IMR-90 (cell line): ENCODE measurements around the gene ARHGAP11A. TPM values are rescaled to one million over a fixed set of nuclear protein-coding genes. Genes with fewer than 3 reads are reported as not detected.

Experiments
- ATAC-seq: fragments of 200-7000 bp; cut with Tn5 transposase; 2 replicates; pipeline ENCODE4 v1.9.1; 2020; ENCODE audit warnings: low read depth, mild to moderate bottlenecking, moderate library complexity
- BruUV-seq: library from RNA; stranded (reverse); fragments of 400-500 nt; replicated peaks from 2 replicates; lab custom pipeline; 2021; lab: Mats Ljungman, UMichigan
- CTCF ChIA-PET: fragments of 300-600 bp; formaldehyde crosslinking; extraction: SDS; loops from one replicate; lab custom pipeline; 2021; ENCODE audit warnings: antibody characterized with exemption; lab: Yijun Ruan, JAX
- POLR2A ChIA-PET: fragments of 300-600 bp; sonication (Branson Sonifier 250); formaldehyde crosslinking; loops from one replicate; lab custom pipeline; 2022; ENCODE audit warnings: antibody characterized with exemption; ENCODE audit not compliant: unreplicated experiment; lab: Charles Lee
- DNase-seq: peaks from one replicate; pipeline ENCODE4 v3.0.0; 2013
- H2AFZ ChIP-seq: replicated peaks from 2 replicates; pipeline ENCODE3; 2013; ENCODE audit warnings: low read length, mild to moderate bottlenecking; ENCODE audit not compliant: poor library complexity
- H2AK5ac ChIP-seq: 2 replicates; pipeline ENCODE4 v1.6.1; 2013; ENCODE audit warnings: low read depth, low read length, inconsistent platforms
- H2AK9ac ChIP-seq: replicated peaks from 2 replicates; pipeline ENCODE3; 2013; ENCODE audit warnings: mild to moderate bottlenecking, low read depth, low read length, moderate library complexity; ENCODE audit not compliant: poor library complexity
- H2BK120ac ChIP-seq: 2 replicates; pipeline ENCODE4 v1.6.1; 2013; ENCODE audit warnings: low read depth, low read length, inconsistent platforms
- H2BK15ac ChIP-seq: 3 replicates; pipeline ENCODE4 v1.6.1; 2013; ENCODE audit warnings: low read depth, low read length, inconsistent platforms
- H2BK20ac ChIP-seq: 2 replicates; pipeline ENCODE4 v1.6.1; 2013; ENCODE audit warnings: low read depth, mild to moderate bottlenecking, inconsistent platforms, low read length, moderate library complexity
- H2BK5ac ChIP-seq: 2 replicates; pipeline ENCODE4 v1.6.1; 2013; ENCODE audit warnings: mild to moderate bottlenecking, low read depth, low read length, inconsistent platforms; ENCODE audit not compliant: poor library complexity, severe bottlenecking
- H3K14ac ChIP-seq: replicated peaks from 2 replicates; pipeline ENCODE4 v1.6.1; 2013; ENCODE audit warnings: low read depth, low read length, inconsistent platforms
- H3K18ac ChIP-seq: 2 replicates; pipeline ENCODE4 v1.6.1; 2013; ENCODE audit warnings: low read depth, low read length, control low read depth
- H3K23ac ChIP-seq: 2 replicates; pipeline ENCODE4 v1.6.1; 2013; ENCODE audit warnings: low read depth, low read length, inconsistent platforms
- H3K27ac ChIP-seq: 2 replicates; pipeline ENCODE4 v1.5.1; 2013; ENCODE audit warnings: mild to moderate bottlenecking, control low read depth, low read length; ENCODE audit not compliant: insufficient read depth
- H3K27me3 ChIP-seq: 2 replicates; pipeline ENCODE4 v1.6.1; 2013; ENCODE audit warnings: low read length; ENCODE audit not compliant: control insufficient read depth, insufficient read depth
- H3K36me3 ChIP-seq: 2 replicates; pipeline ENCODE4 v1.6.1; 2013; ENCODE audit warnings: low read length, mixed read lengths; ENCODE audit not compliant: control insufficient read depth, insufficient read depth
- H3K4ac ChIP-seq: 2 replicates; pipeline ENCODE4 v1.6.1; 2013; ENCODE audit warnings: low read depth, low read length, inconsistent platforms
- H3K4me1 ChIP-seq: 2 replicates; pipeline ENCODE4 v1.6.1; 2013; ENCODE audit warnings: low read length, mixed read lengths; ENCODE audit not compliant: control insufficient read depth, insufficient read depth
- H3K4me2 ChIP-seq: 2 replicates; pipeline ENCODE4 v1.6.1; 2013; ENCODE audit warnings: low read depth, mild to moderate bottlenecking, control low read depth, low read length, moderate library complexity
- H3K4me3 ChIP-seq: 2 replicates; pipeline ENCODE4 v1.5.1; 2013; ENCODE audit warnings: low read depth, mild to moderate bottlenecking, control low read depth, low read length, moderate library complexity; ENCODE audit not compliant: insufficient read depth
- H3K56ac ChIP-seq: 2 replicates; pipeline ENCODE4 v1.6.1; 2013; ENCODE audit warnings: low read length, inconsistent platforms; ENCODE audit not compliant: insufficient read depth; ENCODE audit errors: extremely low read depth
- H3K79me1 ChIP-seq, 2 experiments: 2 replicates each; pipeline ENCODE4 v1.6.1; 2013; ENCODE audit warnings: low read length in 2 of 2, inconsistent platforms in 1 of 2, low read depth in 1 of 2
- H3K9ac ChIP-seq: 2 replicates; pipeline ENCODE4 v1.6.1; 2013; ENCODE audit warnings: low read depth, low read length, control low read depth
- H3K9me1 ChIP-seq: 2 replicates; pipeline ENCODE4 v1.6.1; 2013; ENCODE audit warnings: low read length, inconsistent platforms; ENCODE audit not compliant: insufficient read depth
- H3K9me3 ChIP-seq: 2 replicates; pipeline ENCODE4 v1.6.1; 2013; ENCODE audit warnings: low read length; ENCODE audit not compliant: control insufficient read depth, insufficient read depth
- H4K20me1 ChIP-seq: 2 replicates; pipeline ENCODE4 v1.6.1; 2013; ENCODE audit warnings: low read length, inconsistent platforms; ENCODE audit not compliant: insufficient read depth
- H4K5ac ChIP-seq: 2 replicates; pipeline ENCODE4 v1.6.1; 2013; ENCODE audit warnings: mild to moderate bottlenecking, low read depth, low read length, control low read depth
- H4K8ac ChIP-seq, 2 experiments: 2 replicates each; pipeline ENCODE4 v1.6.1; 2013; ENCODE audit warnings: low read depth in 2 of 2, low read length in 2 of 2, control low read depth in 1 of 2, inconsistent platforms in 1 of 2
- H4K91ac ChIP-seq: 2 replicates; pipeline ENCODE4 v1.6.1; 2013; ENCODE audit warnings: low read depth, low read length, inconsistent platforms; ENCODE audit not compliant: insufficient read depth
- BHLHE40 ChIP-seq: fragments of 150-350 bp; IDR thresholded peaks from 2 replicates; pipeline ENCODE4 v1.6.1; 2016; ENCODE audit warnings: mild to moderate bottlenecking, low read depth, low read length
- CEBPB ChIP-seq: IDR thresholded peaks from 2 replicates; pipeline ENCODE4 v1.6.1; 2012; ENCODE audit warnings: low read depth, low read length, improper control_type of control experiment
- FOS ChIP-seq: fragments of 150-350 bp; IDR thresholded peaks from 2 replicates; pipeline ENCODE4 v1.6.1; 2016; ENCODE audit warnings: low read depth, low read length
- MAFK ChIP-seq: IDR thresholded peaks from 2 replicates; pipeline ENCODE4 v1.6.1; 2012; ENCODE audit warnings: low read depth, low read length, improper control_type of control experiment
- MXI1 ChIP-seq: IDR thresholded peaks from 2 replicates; pipeline ENCODE4 v1.6.1; 2012; ENCODE audit warnings: low read depth, mild to moderate bottlenecking, low read length, moderate library complexity, borderline replicate concordance
- NFE2L2 ChIP-seq: fragments of 150-350 bp; IDR thresholded peaks from 2 replicates; pipeline ENCODE4 v1.6.1; 2016; ENCODE audit warnings: low read depth, mild to moderate bottlenecking, low read length
- POLR2A ChIP-seq: IDR thresholded peaks from 2 replicates; pipeline ENCODE4 v1.6.1; 2012; ENCODE audit warnings: mild to moderate bottlenecking, low read depth, low read length
- RFX5 ChIP-seq: IDR thresholded peaks from 2 replicates; pipeline ENCODE4 v1.8.0; 2012; ENCODE audit warnings: low read depth, mild to moderate bottlenecking, low read length, moderate library complexity
- USF2 ChIP-seq: fragments of 150-350 bp; IDR thresholded peaks from 2 replicates; pipeline ENCODE4 v1.6.1; 2017; ENCODE audit warnings: mild to moderate bottlenecking, antibody characterized with exemption, low read length, low read depth
- WGBS, 2 experiments: methylation state at CpG; one replicate each; pipeline versions ENCODE4 v1.1.5 to v1.1.7; 2013; ENCODE audit warnings: missing lambda C conversion rate in 2 of 2; ENCODE audit not compliant: insufficient read length in 1 of 2; ENCODE audit errors: extremely low coverage in 2 of 2; 5-methylcytosine and 5-hydroxymethylcytosine counted together
- dilution Hi-C: fragments of 300-500 bp; cut with HindIII; formaldehyde crosslinking; loops from one replicate; pipeline ENCODE4 v1.14.3; 2018; ENCODE audit warnings: low sequenced_read_pairs; ENCODE audit not compliant: unreplicated experiment
- in situ Hi-C: fragments of 300-500 bp; cut with MboI; formaldehyde crosslinking; loops from 3 replicates; pipeline ENCODE4 v1.14.3; 2019; ENCODE audit warnings: low sequenced_read_pairs, inconsistent platforms, mixed read lengths
- intact Hi-C: fragments of 100-400 bp; cut with micrococcal nuclease; formaldehyde crosslinking; loops from 2 replicates; pipeline ENCODE4 v1.10.0; 2022
- polyA plus RNA-seq, 3 experiments: library from polyadenylated mRNA; depleted of rRNA; stranded (reverse); fragments of >200 nt; gene quantifications; 2 replicates each; pipeline ENCODE4 v1.2.3, GENCODE V29; 2012; ENCODE audit warnings: low replicate concordance in 1 of 3
- total RNA-seq: library from RNA; depleted of rRNA; stranded (reverse); fragments of >200 nt; gene quantifications from 2 replicates; pipeline ENCODE4 v1.2.3, GENCODE V29; 2012

The ARHGAP11A gene
- total and polyA plus RNA-seq, 2 of the 4 experiments (the other 2 are of a cell fraction) = 9.9 to 29.0 TPM

GRCh38 chr15:32683906-32684584 lies 68.7 kb downstream of the ARHGAP11A start:
- in situ Hi-C loops (loop anchor here (5.0 kb wide), 1 partner anchor 33 kb away; the partner anchor contains the start of gene GREM1), intact Hi-C loops (loop anchor here (2.0 kb wide), 1 partner anchor 21 kb away; no protein-coding TSS in a partner anchor), dilution Hi-C loops (no loop called here)
- ATAC-seq (peak; percentile 65), DNase-seq (peak; percentile 95)
- H3K4me2 ChIP-seq = no peak overlapping the region
- H2AK9ac ChIP-seq = peak overlapping the region; percentile 13
- no peak overlapping the region for H3K9ac ChIP-seq
- H3K79me1 ChIP-seq = peaks cover 0 to 22% of the 10 kb centered on the region in 2 experiments; a peak in 3 of 4 replicates
- no peaks in the 10 kb centered on the region for H3K27me3 ChIP-seq
- H3K27ac ChIP-seq = no peak overlapping the region; the same call in 1 of the 2 replicates
- ChIA-PET CTCF (interaction anchor here (0.8 kb wide), 1 partner anchor 21 kb away, joined by 3 read pairs; no protein-coding TSS in a partner anchor), POLR2A (no interaction called here)
- peak overlapping the region; percentile 69 for H3K4ac ChIP-seq
- no peak overlapping the region for H3K4me3 ChIP-seq
- H3K9me1 ChIP-seq = peaks cover 22% of the 10 kb centered on the region
- peak overlapping the region; percentile 13; the same call in 1 of the 2 replicates for H4K5ac ChIP-seq
- H3K4me1 ChIP-seq = peaks cover 22% of the 10 kb centered on the region
- peak overlapping the region; percentile 54; the same call in 1 of the 2 replicates for H2BK20ac ChIP-seq
- WGBS, 2 experiments = 60% methylated on average over 5 of the region's 8 CpGs; no CpG with 5 or more reads in 1 of the 2 experiments
- no peaks in the 10 kb centered on the region for H3K9me3 ChIP-seq
- no peak overlapping the region for H4K91ac ChIP-seq
- peak overlapping the region; percentile 77 for H2AK5ac ChIP-seq
- peak overlapping the region; percentile 36 for H3K14ac ChIP-seq
- TF ChIP-seq MAFK (no peak), BHLHE40 (peak; percentile 94), FOS (0 out of 2 replicates have a peak, but pooled peaks have one; percentile 29), CEBPB (peak; percentile 67; the same call in 1 of the 2 replicates), NFE2L2 (no peak), MXI1 (no peak), RFX5 (no peak), USF2 (peak; percentile 86), POLR2A (0 out of 2 replicates have a peak, but pooled peaks have one; percentile 24)
- peak overlapping the region; percentile 77 for H2BK120ac ChIP-seq
- no peak overlapping the region for H2AFZ ChIP-seq
- H3K23ac ChIP-seq = peak overlapping the region; percentile 27; the same call in 1 of the 2 replicates
- peak overlapping the region; percentile 45; the same call in 1 of the 2 replicates for H3K18ac ChIP-seq
- no peak overlapping the region for H3K56ac ChIP-seq
- peak overlapping the region; percentile 12 to 15; a peak in 1 of 4 replicates for H4K8ac ChIP-seq
- H2BK5ac ChIP-seq = peak overlapping the region; percentile 42
- peak overlapping the region; percentile 31; the same call in 1 of the 3 replicates for H2BK15ac ChIP-seq
- no TSS peak for BruUV-seq
- H3K36me3 ChIP-seq = no peaks in the 10 kb centered on the region
- no peaks in the 10 kb centered on the region for H4K20me1 ChIP-seq
